GM13976 (cell line): ENCODE results near the gene GZMM.

Experiments used
- DNase-seq: peaks from one replicate; pipeline ENCODE4 v3.0.0; 2012; ENCODE audit warnings: low spot score
- CTCF ChIP-seq: IDR thresholded peaks from 2 replicates; pipeline ENCODE4 v1.5.1; 2012; ENCODE audit warnings: borderline replicate concordance, mild to moderate bottlenecking; ENCODE audit not compliant: insufficient read depth; ENCODE audit errors: extremely low read depth, missing control alignments, control extremely low read depth
- in situ Hi-C: fragments of 300-500 bp; cut with MboI; formaldehyde crosslinking; loops from one replicate; pipeline ENCODE4 v1.12.0; 2022; ENCODE audit warnings: low sequenced_read_pairs, mixed read lengths, inconsistent platforms; ENCODE audit not compliant: unreplicated experiment

Gene GZMM

GRCh38 chr19:531009-531752 is 12.7 kb upstream of the GZMM start:
- in situ Hi-C loops: no loop called here
- peak; percentile 99 for DNase-seq
- TF ChIP-seq CTCF: peak; percentile 5

- no peak for TF ChIP-seq CTCF
- in situ Hi-C loops: no loop called here
- DNase-seq: peak; percentile 64
Measured at GRCh38 chr19:531753-532560, 11.9 kb upstream of the GZMM start, which contains the start of gene CDC34. Gene CDC34 (plus strand): TSS chr19:531760. CDS start chr19:531932, 172 bp downstream.

- DNase-seq: peak; percentile 68
- in situ Hi-C loops: no loop called here
- TF ChIP-seq CTCF: no peak
Measured at GRCh38 chr19:532561-533363, 11.1 kb upstream of the GZMM start.

GRCh38 chr19:533364-534058 is 10.3 kb upstream of the GZMM start:
- TF ChIP-seq CTCF: no peak
- in situ Hi-C loops: no loop called here
- DNase-seq: no peak

GRCh38 chr19:534088-534487 is 9.8 kb upstream of the GZMM start:
- no peak for DNase-seq
- in situ Hi-C loops: no loop called here
- no peak for TF ChIP-seq CTCF
